HEK293T (cell line): ENCODE measurements around the gene PHKB.
"Not testable (repeated sequence)": the region's sequence is repeated elsewhere in the genome, so short reads cannot be mapped to it uniquely, and the experiment has no call there.

Source experiments
- CTCF ChIA-PET: fragments of 350-600 bp; formaldehyde crosslinking; extraction: SDS; loops from one replicate; lab custom pipeline; 2021; ENCODE audit warnings: antibody characterized with exemption, inconsistent platforms; lab: Yijun Ruan, JAX
- POLR2A ChIA-PET: fragments of 350-600 bp; formaldehyde crosslinking; extraction: SDS; loops from one replicate; lab custom pipeline; 2020; ENCODE audit warnings: antibody characterized with exemption, inconsistent platforms; lab: Yijun Ruan, JAX
- DNase-seq: peaks from one replicate; pipeline ENCODE4 v3.0.0; 2012; ENCODE audit warnings: mixed read lengths; ENCODE audit errors: extremely low spot score
- ARNT ChIP-seq: fragments of 450-650 bp; IDR thresholded peaks from 2 replicates; pipeline ENCODE4 v1.6.1; 2017; ENCODE audit warnings: mild to moderate bottlenecking
- BHLHE40 ChIP-seq: fragments of 450-650 bp; IDR thresholded peaks from 2 replicates; pipeline ENCODE4 v1.6.1; 2016; ENCODE audit warnings: mild to moderate bottlenecking, moderate library complexity, borderline replicate concordance
- CTBP1 ChIP-seq: fragments of 450-650 bp; IDR thresholded peaks from 2 replicates; pipeline ENCODE4 v1.6.1; 2016; ENCODE audit warnings: borderline replicate concordance
- ELF4 ChIP-seq: fragments of 450-650 bp; IDR thresholded peaks from 2 replicates; pipeline ENCODE4 v1.6.1; 2017; ENCODE audit warnings: antibody characterized with exemption
- FOXA1 ChIP-seq: fragments of 450-650 bp; IDR thresholded peaks from 2 replicates; pipeline ENCODE4 v1.6.1; 2016; ENCODE audit warnings: mild to moderate bottlenecking
- FOXK2 ChIP-seq: fragments of 450-650 bp; IDR thresholded peaks from 2 replicates; pipeline ENCODE4 v1.6.1; 2016; ENCODE audit warnings: mild to moderate bottlenecking
- FOXM1 ChIP-seq: fragments of 450-650 bp; IDR thresholded peaks from 2 replicates; pipeline ENCODE4 v1.6.1; 2017; ENCODE audit warnings: mild to moderate bottlenecking, borderline replicate concordance
- HDGF ChIP-seq: fragments of 450-650 bp; IDR thresholded peaks from 2 replicates; pipeline ENCODE4 v1.6.1; 2017; ENCODE audit warnings: antibody characterized with exemption, borderline replicate concordance
- L3MBTL2 ChIP-seq: fragments of 450-650 bp; conservative IDR thresholded peaks from 2 replicates; pipeline ENCODE4 v1.6.1; 2016; ENCODE audit warnings: mild to moderate bottlenecking
- LEF1 ChIP-seq: fragments of 450-650 bp; IDR thresholded peaks from 2 replicates; pipeline ENCODE4 v1.6.1; 2017; ENCODE audit warnings: mild to moderate bottlenecking, borderline replicate concordance
- NFRKB ChIP-seq: fragments of 450-650 bp; IDR thresholded peaks from 2 replicates; pipeline ENCODE4 v1.6.1; 2016; ENCODE audit warnings: mild to moderate bottlenecking, moderate library complexity
- SP1 ChIP-seq: fragments of 450-650 bp; IDR thresholded peaks from 2 replicates; pipeline ENCODE4 v1.6.1; 2017
- SUZ12 ChIP-seq: fragments of 450-650 bp; IDR thresholded peaks from 2 replicates; pipeline ENCODE4 v1.6.1; 2016; ENCODE audit warnings: mild to moderate bottlenecking
- TARDBP ChIP-seq: fragments of 450-650 bp; IDR thresholded peaks from 2 replicates; pipeline ENCODE4 v1.6.1; 2016
- ZNF384 ChIP-seq: fragments of 450-650 bp; IDR thresholded peaks from 2 replicates; pipeline ENCODE4 v1.6.1; 2016
- TF ChIP-seq, protein P1 (sequence below): fragments of 450-650 bp; IDR thresholded peaks from 2 replicates; pipeline ENCODE4 v1.6.1; 2016

Gene PHKB

DNA sequence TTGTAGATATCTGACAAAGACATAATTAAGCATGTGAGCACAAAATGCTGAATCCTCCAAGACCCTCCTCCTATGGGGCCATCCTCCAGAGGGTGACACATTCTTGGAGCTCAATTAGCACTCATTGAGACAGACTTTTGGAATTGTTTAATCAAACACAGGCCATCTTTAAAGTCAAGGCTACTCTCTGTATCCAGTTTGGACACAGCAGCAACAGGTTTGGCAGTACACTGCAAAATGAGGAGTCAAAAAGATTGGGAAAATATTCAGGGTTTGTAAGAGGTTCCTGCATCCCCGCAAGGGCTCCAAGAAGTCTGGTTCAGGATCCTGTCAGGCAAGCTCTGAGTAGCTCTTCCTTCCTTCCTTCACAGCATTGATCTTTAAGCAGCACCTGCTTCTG, 1.5 kb upstream of the PHKB start:
- POLR2A ChIA-PET, result interaction anchor here (1.7 to 2.2 kb wide), 3 partner anchors 8 to 315 kb away, joined by 5 to 9 read pairs (median 7); partner anchors contain the start of gene NETO2
- no peak for DNase-seq
- no peak for TF ChIP-seq ZNF384
- CTCF ChIA-PET, result no interaction called here

DNA sequence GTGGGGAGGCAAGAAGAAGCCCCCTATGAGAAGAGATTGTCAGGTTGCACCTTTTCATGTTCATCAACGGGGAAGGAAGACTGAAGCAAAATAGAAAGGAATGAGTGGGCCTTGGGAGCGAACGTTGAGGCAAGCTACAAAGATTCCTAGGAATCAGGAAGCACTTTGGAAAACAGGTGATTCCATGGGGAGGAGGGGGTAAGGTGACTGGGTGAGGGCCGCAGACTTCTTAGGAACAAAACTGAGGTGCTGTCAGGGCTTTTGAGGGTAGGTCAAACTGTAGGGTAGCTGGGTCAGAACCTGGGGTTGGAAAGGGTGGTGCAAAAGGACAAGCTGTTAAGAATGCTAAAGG, 796 bp upstream of the PHKB start:
- no peak for DNase-seq
- TF ChIP-seq ZNF384, result no peak
- TF ChIP-seq ELF4, result no peak
- no peak for TF ChIP-seq NFRKB
- ChIA-PET POLR2A (interaction anchor here (1.7 to 2.2 kb wide), 4 partner anchors 9 to 316 kb away, joined by 5 to 9 read pairs (median 8); partner anchors contain the start of gene NETO2), CTCF (interaction anchor here (0.6 kb wide), 1 partner anchor 12 kb away, joined by 3 read pairs; no protein-coding TSS in a partner anchor)

DNA sequence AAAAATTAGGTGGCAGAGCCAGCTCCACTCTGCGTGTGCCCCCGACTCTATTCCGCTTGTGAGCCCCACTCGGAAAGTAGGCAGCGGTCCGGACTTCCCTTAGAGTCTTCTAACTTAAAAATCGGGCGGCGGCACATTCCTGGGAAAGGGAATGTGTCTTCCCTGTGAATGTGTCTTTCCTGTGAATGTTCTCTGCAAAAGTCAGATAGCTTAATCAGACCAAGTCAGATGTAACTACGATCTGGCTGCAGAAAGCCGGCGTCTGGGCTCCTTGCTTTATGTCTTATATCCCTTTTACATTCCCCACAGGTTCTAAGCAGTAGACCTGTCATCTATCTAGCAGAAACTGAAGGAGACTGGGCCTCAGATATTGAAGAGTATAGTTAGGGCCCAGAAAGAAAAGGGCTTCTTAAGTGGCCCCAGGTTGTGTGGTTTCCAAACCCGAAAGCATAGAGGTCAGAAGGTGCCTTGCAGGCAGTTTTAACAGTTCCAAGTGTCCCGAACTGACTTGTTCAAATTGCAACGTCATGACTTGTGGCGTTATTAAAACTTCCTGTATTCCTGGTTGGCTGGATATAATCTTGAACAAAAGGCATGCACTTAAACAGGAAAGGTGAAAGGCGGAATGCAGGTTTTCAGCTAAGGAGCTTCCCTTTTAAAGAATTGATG, 601 bp downstream of the PHKB start:
- CTCF ChIA-PET, result interaction anchor here (0.6 kb wide), 2 partner anchors 41 to 191 kb away, joined by 3 read pairs; no protein-coding TSS in a partner anchor
- TF ChIP-seq, protein P1, sequence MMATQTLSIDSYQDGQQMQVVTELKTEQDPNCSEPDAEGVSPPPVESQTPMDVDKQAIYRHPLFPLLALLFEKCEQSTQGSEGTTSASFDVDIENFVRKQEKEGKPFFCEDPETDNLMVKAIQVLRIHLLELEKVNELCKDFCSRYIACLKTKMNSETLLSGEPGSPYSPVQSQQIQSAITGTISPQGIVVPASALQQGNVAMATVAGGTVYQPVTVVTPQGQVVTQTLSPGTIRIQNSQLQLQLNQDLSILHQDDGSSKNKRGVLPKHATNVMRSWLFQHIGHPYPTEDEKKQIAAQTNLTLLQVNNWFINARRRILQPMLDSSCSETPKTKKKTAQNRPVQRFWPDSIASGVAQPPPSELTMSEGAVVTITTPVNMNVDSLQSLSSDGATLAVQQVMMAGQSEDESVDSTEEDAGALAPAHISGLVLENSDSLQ, result no peak
- TF ChIP-seq SUZ12, result no peak
- no peak for TF ChIP-seq ARNT
- TF ChIP-seq FOXK2, result no peak
- no peak for TF ChIP-seq LEF1
- TF ChIP-seq HDGF, result no peak
- no peak for TF ChIP-seq NFRKB
- TF ChIP-seq BHLHE40, result no peak
- no peak for TF ChIP-seq SP1
- no peak for TF ChIP-seq ELF4
- no peak for TF ChIP-seq FOXA1
- no peak for TF ChIP-seq CTBP1
- TF ChIP-seq ZNF384, result no peak
- TF ChIP-seq FOXM1, result no peak
- TF ChIP-seq L3MBTL2, result no peak
- TF ChIP-seq TARDBP, result no peak
- POLR2A ChIA-PET, result interaction anchor here (0.8 to 2.2 kb wide), 5 partner anchors 8 to 318 kb away, joined by 3 to 9 read pairs (median 5); partner anchors contain the start of gene NETO2
- peak; percentile 23 for DNase-seq

DNA sequence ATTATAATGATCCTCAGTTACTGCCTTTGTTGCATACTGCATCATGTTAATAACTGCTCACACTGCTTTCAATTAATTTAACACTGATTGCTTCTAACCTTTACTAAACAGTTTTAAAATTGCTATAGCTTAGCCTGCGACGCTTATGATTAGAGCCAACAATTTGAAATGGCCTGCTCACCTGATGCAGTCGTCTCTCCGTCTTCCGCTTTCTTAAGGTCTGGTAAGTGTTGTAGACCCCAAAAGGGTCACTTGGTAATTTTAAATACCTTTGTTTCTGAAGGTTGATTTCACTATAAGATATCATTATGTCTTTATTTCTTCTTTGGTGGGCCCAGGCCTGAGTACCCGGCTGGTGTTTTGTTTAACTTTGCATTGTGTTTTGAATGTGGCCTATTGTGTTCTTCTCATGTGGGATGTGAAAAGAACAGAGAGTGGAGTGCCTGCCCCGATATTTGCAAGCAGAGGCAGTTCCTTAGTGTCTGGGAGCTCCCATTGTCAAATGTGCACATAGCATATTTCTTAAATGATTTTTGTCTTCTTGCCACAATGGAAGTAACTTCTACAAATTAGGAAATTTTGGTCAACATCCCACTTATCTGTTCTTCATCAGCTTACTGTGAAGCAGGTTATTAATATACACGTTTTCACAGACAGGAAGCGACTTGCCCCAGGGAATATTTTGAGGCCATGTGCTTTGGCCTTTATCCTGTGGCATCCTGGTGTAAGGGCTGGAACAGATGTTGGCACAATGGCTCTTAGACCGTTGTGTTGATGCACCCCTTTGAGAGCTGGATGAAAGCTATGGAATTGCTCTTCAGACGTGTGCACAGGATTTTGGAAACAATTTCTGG, 2.9 kb downstream of the PHKB start:
- DNase-seq, result no peak
- TF ChIP-seq L3MBTL2 (no peak), SUZ12 (no peak), TARDBP (no peak), ELF4 (no peak), BHLHE40 (no peak), NFRKB (no peak), HDGF (no peak), FOXA1 (no peak), ARNT (no peak), LEF1 (no peak), SP1 (no peak), CTBP1 (no peak), FOXM1 (no peak), ZNF384 (no peak)
- TF ChIP-seq, protein P1, result no peak
- ChIA-PET POLR2A (no interaction called here), CTCF (no interaction called here)

DNA sequence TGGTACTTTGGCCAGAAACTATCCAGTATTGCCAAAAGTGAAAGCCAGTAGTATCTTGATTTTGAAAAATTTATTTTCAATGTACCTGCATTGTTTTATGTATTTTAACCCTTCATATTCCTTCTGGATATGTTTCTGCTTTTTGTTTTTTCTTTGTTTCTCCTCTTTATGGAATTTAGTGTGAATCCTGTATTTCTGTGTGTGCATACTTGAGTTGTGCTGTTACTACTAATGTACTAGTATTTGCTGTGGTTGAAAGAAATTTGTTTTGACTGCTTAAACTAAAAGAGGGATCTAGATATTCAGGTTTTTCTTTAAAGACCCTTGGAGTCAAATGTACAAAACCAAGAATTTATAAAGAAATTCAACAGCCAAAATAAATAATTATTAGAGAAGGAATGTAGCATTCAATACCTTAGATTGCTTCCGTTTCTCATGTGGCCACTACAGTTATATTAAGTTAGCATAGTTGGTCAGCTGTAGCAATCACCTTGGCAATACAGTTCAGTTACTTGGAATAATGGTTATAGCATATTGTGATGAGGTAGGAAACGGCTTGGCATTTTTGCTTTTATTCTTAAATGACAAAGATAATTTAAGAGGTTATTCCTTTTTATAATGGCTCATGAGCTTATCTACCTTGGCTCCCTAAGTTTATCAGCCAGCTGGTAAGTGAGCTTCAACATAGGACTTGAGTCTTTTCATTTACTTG, 4.9 kb downstream of the PHKB start:
- ChIA-PET POLR2A (no interaction called here), CTCF (no interaction called here)
- no peak for DNase-seq
- TF ChIP-seq L3MBTL2, result no peak
- TF ChIP-seq FOXK2, result no peak
- no peak for TF ChIP-seq NFRKB
- TF ChIP-seq ELF4, result no peak

- CTCF ChIA-PET, result no interaction called here
- DNase-seq, result no peak
- POLR2A ChIA-PET, result no interaction called here
- no peak for TF ChIP-seq ZNF384
- TF ChIP-seq BHLHE40, result no peak
- no peak for TF ChIP-seq ELF4
- TF ChIP-seq SP1, result no peak
- TF ChIP-seq NFRKB, result no peak
- no peak for TF ChIP-seq FOXM1
- TF ChIP-seq FOXK2, result no peak
- TF ChIP-seq ARNT, result no peak
- TF ChIP-seq FOXA1, result no peak
- no peak for TF ChIP-seq L3MBTL2
- TF ChIP-seq HDGF, result no peak
- no peak for TF ChIP-seq LEF1
These were observed 6.4 kb downstream of the PHKB start for GRCh38 chr16:47467501-47467900.

DNA sequence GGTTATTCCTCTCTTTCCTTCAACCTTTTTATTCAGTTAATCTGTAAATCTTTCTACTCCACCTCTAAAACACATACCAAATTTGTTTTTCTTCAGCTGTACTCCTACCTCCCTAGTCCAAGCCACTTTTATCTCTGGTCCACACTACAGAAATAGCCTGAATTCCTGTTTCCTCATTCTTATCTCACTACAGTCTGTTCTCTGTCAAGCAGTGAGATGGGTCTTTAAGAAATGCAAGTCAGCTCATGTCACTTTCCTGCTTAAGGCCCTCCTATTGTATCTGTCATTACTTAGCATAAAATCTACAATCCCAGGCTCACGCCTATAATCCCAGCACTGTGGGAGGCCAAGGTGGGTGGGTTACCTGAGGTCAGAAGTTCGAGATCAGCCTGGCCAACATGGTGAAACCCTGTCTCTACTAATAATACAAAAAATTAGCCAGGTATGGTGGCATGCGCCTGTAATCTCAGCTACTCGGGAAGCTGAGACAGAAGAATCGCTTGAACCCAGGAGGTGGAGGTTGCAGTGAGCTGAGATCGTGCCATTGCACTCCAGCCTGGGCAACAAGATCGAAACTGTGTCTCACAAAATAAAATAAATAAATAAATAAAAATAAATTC, 7.0 kb downstream of the PHKB start:
- POLR2A ChIA-PET, result interaction anchor here (2.0 kb wide), 1 partner anchor 8 kb away, joined by 9 read pairs; the partner anchor contains the start of genes ITFG1 and PHKB
- CTCF ChIA-PET, DNase-seq: not testable (repeated sequence)
